HepG2 (cell line): Measurements from ENCODE around the gene CHRNB4. TPM values are rescaled to one million over a fixed set of nuclear protein-coding genes. Genes with fewer than 3 reads are reported as not detected.

ENCODE experiments used
- ATAC-seq: fragments of 200-7000 bp; cut with Tn5 transposase; 3 replicates; pipeline ENCODE4 v1.9.1; 2020; ENCODE audit warnings: mild to moderate bottlenecking, moderate library complexity
- BruUV-seq: library from RNA; stranded (reverse); fragments of 400-500 nt; replicated peaks from 2 replicates; lab custom pipeline; 2021; lab: Mats Ljungman, UMichigan
- CTCF ChIA-PET: fragments of 300-600 bp; formaldehyde crosslinking; extraction: SDS; loops from one replicate; lab custom pipeline; 2021; ENCODE audit warnings: low total read pairs, inconsistent platforms, low intra/inter-chr PET ratio; lab: Yijun Ruan, JAX
- POLR2A ChIA-PET: fragments of 350-600 bp; sonication (Branson Sonifier 250); formaldehyde crosslinking; loops from one replicate; lab custom pipeline; 2020; ENCODE audit warnings: antibody characterized with exemption, inconsistent platforms; lab: Yijun Ruan, JAX
- DNase-seq: peaks from one replicate; pipeline ENCODE4 v3.0.0-alpha.2; 2015; ENCODE audit warnings: low spot score
- FAIRE-seq: peaks from 3 replicates; lab custom pipeline; 2011; peaks lifted over from hg19 to GRCh38; lab: Jason Lieb, UNC
- H2AFZ ChIP-seq: one replicate; pipeline ENCODE4 v1.6.1; 2011; ENCODE audit warnings: low read length, inconsistent platforms
- H3K27ac ChIP-seq: fragments of 300-600 bp; 3 replicates; pipeline ENCODE4 v1.8.0; 2011; ENCODE audit warnings: mixed run types, mild to moderate bottlenecking, mixed read lengths, low read length, inconsistent platforms; ENCODE audit not compliant: insufficient read depth; ENCODE audit errors: extremely low read length
- H3K27me3 ChIP-seq, 2 experiments: fragments of 200-600 bp in 1 of 2; 2 replicates in 1 of 2; 3 replicates in 1 of 2; pipeline versions ENCODE4 v1.6.0 to v1.8.0; 2011; ENCODE audit warnings: low read length in 2 of 2, mild to moderate bottlenecking in 2 of 2, moderate library complexity in 2 of 2, inconsistent platforms in 1 of 2; ENCODE audit not compliant: insufficient read depth in 2 of 2, control insufficient read depth in 1 of 2
- H3K36me3 ChIP-seq, 2 experiments: fragments of 200-600 bp in 1 of 2; replicated peaks in 1 of 2; 2 replicates in 1 of 2; 3 replicates in 1 of 2; pipeline versions ENCODE4 v1.5.1 to v1.8.0; 2011; ENCODE audit warnings: low read length in 2 of 2, inconsistent platforms in 1 of 2; ENCODE audit not compliant: insufficient read depth in 2 of 2, control insufficient read depth in 1 of 2
- H3K4me1 ChIP-seq: 2 replicates; pipeline ENCODE4 v1.5.1; 2012; ENCODE audit warnings: low read length, inconsistent platforms; ENCODE audit not compliant: insufficient read depth
- H3K4me2 ChIP-seq: 2 replicates; pipeline ENCODE4 v1.6.0; 2011; ENCODE audit warnings: low read depth, low read length, inconsistent platforms
- H3K4me3 ChIP-seq, 3 experiments: fragments of 200-600 bp in 1 of 3; sonication (generic), shearing (Covaris generic) in 1 of 3; replicated peaks in 1 of 3; 2 replicates each; pipeline ENCODE4 v1.5.1; 2011 to 2016; ENCODE audit warnings: low read length in 3 of 3, inconsistent platforms in 2 of 3, low read depth in 2 of 3, mild to moderate bottlenecking in 2 of 3, control low read depth in 1 of 3, mixed read lengths in 1 of 3; ENCODE audit not compliant: insufficient read depth in 1 of 3
- H3K79me2 ChIP-seq: one replicate; pipeline ENCODE4 v1.6.1; 2011; ENCODE audit warnings: low read length, inconsistent platforms; ENCODE audit not compliant: insufficient read depth
- H3K9ac ChIP-seq: 2 replicates; pipeline ENCODE4 v1.6.0; 2011; ENCODE audit warnings: mild to moderate bottlenecking, low read depth, low read length, inconsistent platforms; ENCODE audit not compliant: insufficient read depth
- H3K9me3 ChIP-seq: 2 replicates; pipeline ENCODE4 v1.5.1; 2012; ENCODE audit warnings: mild to moderate bottlenecking, low read length
- H4K20me1 ChIP-seq: 2 replicates; pipeline ENCODE4 v1.6.0; 2011; ENCODE audit warnings: inconsistent platforms, mild to moderate bottlenecking, low read length, moderate library complexity; ENCODE audit not compliant: insufficient read depth
- NR2F1 ChIP-seq, 2 experiments: fragments of 450-650 bp in 1 of 2; formaldehyde crosslinking in 1 of 2; IDR thresholded peaks; 2 replicates each; pipeline versions ENCODE4 v1.5.0 to v1.6.1; 2016 to 2020; ENCODE audit warnings: mild to moderate bottlenecking in 1 of 2, missing compliant biosample characterization in 1 of 2, missing genetic modification reagents in 1 of 2, moderate library complexity in 1 of 2
- ZNF160 ChIP-seq: sonication (generic); formaldehyde crosslinking; IDR thresholded peaks from 2 replicates; pipeline ENCODE4 v1.8.0; 2022; ENCODE audit warnings: mild to moderate bottlenecking, inconsistent platforms, missing genetic modification reagents
- ZNF543 ChIP-seq: sonication (generic); formaldehyde crosslinking; IDR thresholded peaks from 2 replicates; pipeline ENCODE4 v1.4.0; 2020; ENCODE audit warnings: mild to moderate bottlenecking, missing genetic modification reagents
- ZNF720 ChIP-seq: sonication (generic); formaldehyde crosslinking; IDR thresholded peaks from 2 replicates; pipeline ENCODE4 v1.4.0; 2020; ENCODE audit warnings: missing genetic modification reagents
- WGBS: methylation state at CpG from one replicate; pipeline ENCODE4 v1.1.6; 2017; ENCODE audit warnings: low lambda C conversion rate; 5-methylcytosine and 5-hydroxymethylcytosine counted together
- in situ Hi-C: cut with HindIII; loops from 2 replicates; pipeline ENCODE4 v1.10.0; 2017; ENCODE audit warnings: low pct_unique_long_range_greater_than_20kb; ENCODE audit not compliant: extremely low pct_ligation_motif_present
- intact Hi-C: fragments of 100-400 bp; cut with micrococcal nuclease; formaldehyde crosslinking; loops from one replicate; pipeline ENCODE4 v1.10.0; 2022; ENCODE audit not compliant: unreplicated experiment
- polyA plus RNA-seq, 8 experiments: library from polyadenylated mRNA; depleted of rRNA in 3 of 8; stranded (reverse) in 7 of 8; unstranded in 1 of 8; fragments of >200 nt; fragmentation: Illumina TruSeq in 4 of 8; extraction: Trizol in 4 of 8; gene quantifications; 2 replicates each; pipeline versions ENCODE4 v1.2.1 to v1.2.3, GENCODE V29; 2011 to 2016; ENCODE audit warnings: low read depth in 4 of 8, missing spikeins in 1 of 8, mixed read lengths in 1 of 8; ENCODE audit not compliant: insufficient read depth in 1 of 8
- total RNA-seq, 5 experiments: library from RNA; depleted of rRNA; stranded (reverse); fragments of >200 nt; fragmentation: Illumina TruSeq; extraction: Trizol; gene quantifications; 2 replicates each; pipeline ENCODE4 v1.2.3, GENCODE V29; 2016; ENCODE audit warnings: low read depth in 1 of 5
- TF ChIP-seq, protein P1 (sequence below), 2 experiments: sonication (generic) in 1 of 2; formaldehyde crosslinking in 1 of 2; IDR thresholded peaks; 2 replicates each; pipeline versions ENCODE4 v1.5.1 to v1.6.1; 2011 to 2020; ENCODE audit warnings: borderline replicate concordance in 1 of 2, low read depth in 1 of 2, low read length in 1 of 2, mild to moderate bottlenecking in 1 of 2, missing genetic modification reagents in 1 of 2, moderate library complexity in 1 of 2
- TF ChIP-seq, protein P2 (sequence below): sonication (generic); formaldehyde crosslinking; IDR thresholded peaks from 2 replicates; pipeline ENCODE4 v1.4.0; 2020; ENCODE audit warnings: missing genetic modification reagents, borderline replicate concordance
- TF ChIP-seq, protein P3 (sequence below): sonication (generic); formaldehyde crosslinking; IDR thresholded peaks from 2 replicates; pipeline ENCODE4 v1.5.1; 2020; ENCODE audit warnings: mild to moderate bottlenecking, missing genetic modification reagents

The CHRNB4 gene
- total and polyA plus RNA-seq, 2 of the 13 experiments (the other 11 are each of a cell fraction or from before 2014, with no cell fraction given), result not detected

DNA sequence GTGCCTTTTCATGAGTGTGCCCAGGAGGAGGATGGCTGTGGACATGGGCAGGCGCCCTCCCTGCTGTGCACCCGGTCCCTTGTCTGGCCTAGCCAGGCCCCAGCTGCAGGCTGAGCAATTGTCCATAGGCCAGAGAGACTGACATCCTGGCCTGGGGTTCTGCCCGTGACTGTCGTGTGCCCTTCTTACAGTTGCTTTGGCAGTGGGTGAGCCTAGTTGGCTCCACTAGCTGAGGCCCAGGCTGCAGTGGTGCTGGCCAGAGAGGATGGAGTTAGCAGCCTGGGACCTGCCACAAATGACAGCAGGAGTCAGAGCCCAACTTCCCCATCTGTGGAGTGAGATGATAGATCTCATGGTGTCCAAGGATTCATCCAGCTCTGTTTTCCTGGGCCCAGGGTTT is 9.0 kb upstream of the CHRNB4 start:
- CTCF ChIA-PET, result no interaction called here
- no peak overlapping the region for H3K27ac ChIP-seq
- in situ Hi-C loops, result no loop called here
- TF ChIP-seq, protein P1, sequence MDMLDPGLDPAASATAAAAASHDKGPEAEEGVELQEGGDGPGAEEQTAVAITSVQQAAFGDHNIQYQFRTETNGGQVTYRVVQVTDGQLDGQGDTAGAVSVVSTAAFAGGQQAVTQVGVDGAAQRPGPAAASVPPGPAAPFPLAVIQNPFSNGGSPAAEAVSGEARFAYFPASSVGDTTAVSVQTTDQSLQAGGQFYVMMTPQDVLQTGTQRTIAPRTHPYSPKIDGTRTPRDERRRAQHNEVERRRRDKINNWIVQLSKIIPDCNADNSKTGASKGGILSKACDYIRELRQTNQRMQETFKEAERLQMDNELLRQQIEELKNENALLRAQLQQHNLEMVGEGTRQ (IDR thresholded peaks at IDR 0.05; ENCODE audit: low read depth, low read length), result no peak
- TF ChIP-seq, protein P1 (CRISPR knock-in tag; IDR thresholded peaks at IDR 0.05; ENCODE audit: borderline replicate concordance), result no peak
- TF ChIP-seq ZNF720, result no peak
- TF ChIP-seq NR2F1 (CRISPR knock-in tag; IDR thresholded peaks at IDR 0.05), result no peak
- TF ChIP-seq, protein P2, sequence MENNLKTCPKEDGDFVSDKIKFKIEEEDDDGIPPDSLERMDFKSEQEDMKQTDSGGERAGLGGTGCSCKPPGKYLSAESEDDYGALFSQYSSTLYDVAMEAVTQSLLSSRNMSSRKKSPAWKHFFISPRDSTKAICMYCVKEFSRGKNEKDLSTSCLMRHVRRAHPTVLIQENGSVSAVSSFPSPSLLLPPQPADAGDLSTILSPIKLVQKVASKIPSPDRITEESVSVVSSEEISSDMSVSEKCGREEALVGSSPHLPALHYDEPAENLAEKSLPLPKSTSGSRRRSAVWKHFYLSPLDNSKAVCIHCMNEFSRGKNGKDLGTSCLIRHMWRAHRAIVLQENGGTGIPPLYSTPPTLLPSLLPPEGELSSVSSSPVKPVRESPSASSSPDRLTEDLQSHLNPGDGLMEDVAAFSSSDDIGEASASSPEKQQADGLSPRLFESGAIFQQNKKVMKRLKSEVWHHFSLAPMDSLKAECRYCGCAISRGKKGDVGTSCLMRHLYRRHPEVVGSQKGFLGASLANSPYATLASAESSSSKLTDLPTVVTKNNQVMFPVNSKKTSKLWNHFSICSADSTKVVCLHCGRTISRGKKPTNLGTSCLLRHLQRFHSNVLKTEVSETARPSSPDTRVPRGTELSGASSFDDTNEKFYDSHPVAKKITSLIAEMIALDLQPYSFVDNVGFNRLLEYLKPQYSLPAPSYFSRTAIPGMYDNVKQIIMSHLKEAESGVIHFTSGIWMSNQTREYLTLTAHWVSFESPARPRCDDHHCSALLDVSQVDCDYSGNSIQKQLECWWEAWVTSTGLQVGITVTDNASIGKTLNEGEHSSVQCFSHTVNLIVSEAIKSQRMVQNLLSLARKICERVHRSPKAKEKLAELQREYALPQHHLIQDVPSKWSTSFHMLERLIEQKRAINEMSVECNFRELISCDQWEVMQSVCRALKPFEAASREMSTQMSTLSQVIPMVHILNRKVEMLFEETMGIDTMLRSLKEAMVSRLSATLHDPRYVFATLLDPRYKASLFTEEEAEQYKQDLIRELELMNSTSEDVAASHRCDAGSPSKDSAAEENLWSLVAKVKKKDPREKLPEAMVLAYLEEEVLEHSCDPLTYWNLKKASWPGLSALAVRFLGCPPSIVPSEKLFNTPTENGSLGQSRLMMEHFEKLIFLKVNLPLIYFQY, result no peak
- TF ChIP-seq, protein P3, sequence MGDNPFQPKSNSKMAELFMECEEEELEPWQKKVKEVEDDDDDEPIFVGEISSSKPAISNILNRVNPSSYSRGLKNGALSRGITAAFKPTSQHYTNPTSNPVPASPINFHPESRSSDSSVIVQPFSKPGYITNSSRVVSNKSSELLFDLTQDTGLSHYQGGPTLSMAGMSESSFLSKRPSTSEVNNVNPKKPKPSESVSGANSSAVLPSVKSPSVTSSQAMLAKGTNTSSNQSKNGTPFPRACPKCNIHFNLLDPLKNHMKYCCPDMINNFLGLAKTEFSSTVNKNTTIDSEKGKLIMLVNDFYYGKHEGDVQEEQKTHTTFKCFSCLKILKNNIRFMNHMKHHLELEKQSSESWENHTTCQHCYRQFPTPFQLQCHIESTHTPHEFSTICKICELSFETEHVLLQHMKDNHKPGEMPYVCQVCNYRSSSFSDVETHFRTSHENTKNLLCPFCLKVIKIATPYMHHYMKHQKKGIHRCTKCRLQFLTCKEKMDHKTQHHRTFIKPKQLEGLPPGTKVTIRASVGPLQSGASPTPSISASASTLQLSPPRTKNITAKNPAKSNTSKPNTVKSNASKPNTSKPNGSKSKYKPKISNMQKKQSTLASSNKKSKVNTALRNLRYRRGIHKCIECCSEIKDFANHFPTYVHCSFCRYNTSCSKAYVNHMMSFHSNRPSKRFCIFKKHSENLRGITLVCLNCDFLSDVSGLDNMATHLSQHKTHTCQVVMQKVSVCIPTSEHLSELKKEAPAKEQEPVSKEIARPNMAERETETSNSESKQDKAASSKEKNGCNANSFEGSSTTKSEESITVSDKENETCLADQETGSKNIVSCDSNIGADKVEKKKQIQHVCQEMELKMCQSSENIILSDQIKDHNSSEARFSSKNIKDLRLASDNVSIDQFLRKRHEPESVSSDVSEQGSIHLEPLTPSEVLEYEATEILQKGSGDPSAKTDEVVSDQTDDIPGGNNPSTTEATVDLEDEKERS, result no peak
- no peak for TF ChIP-seq ZNF543 (CRISPR knock-in tag)
- TF ChIP-seq ZNF160 (CRISPR knock-in tag), result no peak

More for the DNA sequence above, 9.0 kb upstream of the CHRNB4 start:
- no peak for DNase-seq
- POLR2A ChIA-PET, result no interaction called here
- no TSS peak for BruUV-seq
- H2AFZ ChIP-seq, result no peak overlapping the region
- 82% methylated on average over 2 of the region's 4 CpGs for WGBS
- no peak overlapping the region for H3K4me3 ChIP-seq
- no peaks in the 10 kb centered on the region for H3K9me3 ChIP-seq
- no peak overlapping the region for H3K4me2 ChIP-seq
- no peaks in the 10 kb centered on the region for H4K20me1 ChIP-seq
- intact Hi-C loops, result no loop called here
- no peaks in the 10 kb centered on the region for H3K79me2 ChIP-seq
- no peak overlapping the region for H3K9ac ChIP-seq
- ATAC-seq, result no peak
- H3K36me3 ChIP-seq, result no peaks in the 10 kb centered on the region
- FAIRE-seq, result no peak
- no peaks in the 10 kb centered on the region for H3K4me1 ChIP-seq
- peaks cover 3 to 11% of the 10 kb centered on the region in 2 experiments; a peak in 2 of 5 replicates for H3K27me3 ChIP-seq
